NCI-H1436 treated with DMSO at 0.1 percent for 48 hours (cell line): Measurements from ENCODE around the gene CTSW.
A peak's percentile ranks its signal among the peaks of the same experiment; 100 is the strongest.
"Not testable (repeated sequence)": the region's sequence is repeated elsewhere in the genome, so short reads cannot be mapped to it uniquely, and the experiment has no call there.

ENCODE experiments used
- DNase-seq: peaks from one replicate; lab custom pipeline; 2025; lab: John Stamatoyannopoulos, UW

The CTSW gene

GRCh38 chr11:65885808-65886536 is 6.3 kb downstream of the CTSW start:
- DNase-seq = no peak

- DNase-seq = no peak
These were observed 7.4 kb downstream of the CTSW start for GRCh38 chr11:65886826-65887722.

GRCh38 chr11:65887723-65888162 is 8.1 kb downstream of the CTSW start:
- DNase-seq = no peak

GRCh38 chr11:65888163-65888814 is 8.7 kb downstream of the CTSW start, which contains the start of gene FIBP:
Gene FIBP, minus strand, starts transcription at chr11:65888471. Its CDS starts 53 bp downstream, at chr11:65888418.
- peak; percentile 73 for DNase-seq

- DNase-seq = peak; percentile 69
These were observed 10.9 kb downstream of the CTSW start, which contains the start of gene CCDC85B for GRCh38 chr11:65890324-65891218. Gene CCDC85B, plus strand, starts transcription at chr11:65890673. Its CDS starts 111 bp downstream, at chr11:65890784.

- DNase-seq = no peak
These were observed 11.8 kb downstream of the CTSW start for GRCh38 chr11:65891219-65892136.

GRCh38 chr11:65892137-65892540 is 12.5 kb downstream of the CTSW start:
- not testable (repeated sequence) for DNase-seq

GRCh38 chr11:65892661-65893317 is 13.2 kb downstream of the CTSW start:
- DNase-seq = no peak

- no peak for DNase-seq
These were observed 14.5 kb downstream of the CTSW start for GRCh38 chr11:65894034-65894591.

GRCh38 chr11:65895482-65895981 is 15.9 kb downstream of the CTSW start:
- DNase-seq = no peak

GRCh38 chr11:65896034-65896999 is 16.7 kb downstream of the CTSW start:
- DNase-seq = no peak

GRCh38 chr11:65897020-65897471 is 17.4 kb downstream of the CTSW start:
- no peak for DNase-seq

- DNase-seq = no peak
These were observed 19.2 kb downstream of the CTSW start for GRCh38 chr11:65898656-65899355.

GRCh38 chr11:65899356-65900124 is 19.9 kb downstream of the CTSW start:
- DNase-seq = no peak

- peak; percentile 29 for DNase-seq
These were observed 20.7 kb downstream of the CTSW start, which contains the start of gene FOSL1 for GRCh38 chr11:65900125-65900898. Gene FOSL1, minus strand, starts transcription at chr11:65900388. Its CDS starts 49 bp downstream, at chr11:65900339.

- DNase-seq = no peak
These were observed 21.2 kb downstream of the CTSW start for GRCh38 chr11:65900899-65901180.
